GM12874 (cell line): Measurements from ENCODE around the gene CRACR2A.

Experiments
- CTCF ChIP-seq: IDR thresholded peaks from 2 replicates; pipeline ENCODE4 v1.5.1; 2011; ENCODE audit warnings: low read depth, mild to moderate bottlenecking, control low read depth, low read length, moderate library complexity; ENCODE audit not compliant: insufficient read depth

CRACR2A gene

GRCh38 chr12:3790642-3791041, 37.7 kb upstream of the CRACR2A start:
- no peak for TF ChIP-seq CTCF

- no peak for TF ChIP-seq CTCF
These were observed 36.9 kb upstream of the CRACR2A start for GRCh38 chr12:3789838-3790237.

GRCh38 chr12:3777206-3777809, 24.4 kb upstream of the CRACR2A start:
- peak; percentile 54; the same call in 1 of the 2 replicates for TF ChIP-seq CTCF

- no peak for TF ChIP-seq CTCF
These were observed 22.6 kb upstream of the CRACR2A start for GRCh38 chr12:3775385-3776035.

- no peak for TF ChIP-seq CTCF
These were observed 19.5 kb upstream of the CRACR2A start for GRCh38 chr12:3772380-3772779.

GRCh38 chr12:3771853-3772252, 18.9 kb upstream of the CRACR2A start:
- TF ChIP-seq CTCF, result no peak

- no peak for TF ChIP-seq CTCF
These were observed 18.0 kb upstream of the CRACR2A start for GRCh38 chr12:3770891-3771290.
